IPS-18a (cell line): ENCODE data around the gene MACROD2.
"Not testable (repeated sequence)": the region's sequence is repeated elsewhere in the genome, so short reads cannot be mapped to it uniquely, and the experiment has no call there.

Experiments
- H3K27ac ChIP-seq: one replicate; pipeline ENCODE4 v1.5.1; 2013; ENCODE audit warnings: low read length
- H3K27me3 ChIP-seq: one replicate; pipeline ENCODE4 v1.6.1; 2013; ENCODE audit warnings: mild to moderate bottlenecking, low read length; ENCODE audit not compliant: control insufficient read depth, insufficient read depth
- H3K36me3 ChIP-seq: one replicate; pipeline ENCODE4 v1.6.1; 2013; ENCODE audit warnings: low read depth, low read length; ENCODE audit not compliant: control insufficient read depth
- H3K4me1 ChIP-seq: one replicate; pipeline ENCODE4 v1.6.1; 2013; ENCODE audit warnings: low read depth, low read length; ENCODE audit not compliant: control insufficient read depth
- H3K4me3 ChIP-seq: one replicate; pipeline ENCODE4 v1.5.1; 2013; ENCODE audit warnings: low read length
- H3K9ac ChIP-seq: one replicate; pipeline ENCODE4 v1.6.1; 2013; ENCODE audit warnings: mild to moderate bottlenecking, low read length, moderate library complexity
- H3K9me3 ChIP-seq: one replicate; pipeline ENCODE4 v1.6.1; 2013; ENCODE audit warnings: low read depth, low read length; ENCODE audit not compliant: control insufficient read depth

MACROD2 gene

DNA sequence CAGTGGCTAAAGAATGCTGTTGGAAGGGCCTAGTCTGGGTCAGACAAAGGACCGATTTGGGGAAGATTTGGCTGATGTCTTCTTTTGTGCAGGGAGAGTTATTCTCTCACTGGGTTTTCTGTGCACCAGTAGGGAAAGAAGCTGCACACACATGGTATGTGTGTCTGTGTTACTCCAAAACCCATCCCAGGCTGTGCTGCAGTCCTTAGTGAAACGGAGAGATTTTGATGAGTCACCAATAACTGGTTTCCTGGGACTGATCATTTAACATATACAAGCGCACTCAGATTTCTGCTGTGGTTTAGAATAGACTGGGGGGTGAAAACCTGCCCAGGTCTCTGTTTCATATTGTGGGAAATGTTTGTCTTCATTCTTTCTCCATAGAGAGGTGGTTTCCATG is 1528.1 kb downstream of the MACROD2 start:
- no peaks in the 10 kb centered on the region for H3K9me3 ChIP-seq
- no peaks in the 10 kb centered on the region for H3K4me1 ChIP-seq
- no peak overlapping the region for H3K9ac ChIP-seq
- H3K27me3 ChIP-seq: no peaks in the 10 kb centered on the region
- H3K4me3 ChIP-seq: no peak overlapping the region
- no peak overlapping the region for H3K27ac ChIP-seq
- no peaks in the 10 kb centered on the region for H3K36me3 ChIP-seq

DNA sequence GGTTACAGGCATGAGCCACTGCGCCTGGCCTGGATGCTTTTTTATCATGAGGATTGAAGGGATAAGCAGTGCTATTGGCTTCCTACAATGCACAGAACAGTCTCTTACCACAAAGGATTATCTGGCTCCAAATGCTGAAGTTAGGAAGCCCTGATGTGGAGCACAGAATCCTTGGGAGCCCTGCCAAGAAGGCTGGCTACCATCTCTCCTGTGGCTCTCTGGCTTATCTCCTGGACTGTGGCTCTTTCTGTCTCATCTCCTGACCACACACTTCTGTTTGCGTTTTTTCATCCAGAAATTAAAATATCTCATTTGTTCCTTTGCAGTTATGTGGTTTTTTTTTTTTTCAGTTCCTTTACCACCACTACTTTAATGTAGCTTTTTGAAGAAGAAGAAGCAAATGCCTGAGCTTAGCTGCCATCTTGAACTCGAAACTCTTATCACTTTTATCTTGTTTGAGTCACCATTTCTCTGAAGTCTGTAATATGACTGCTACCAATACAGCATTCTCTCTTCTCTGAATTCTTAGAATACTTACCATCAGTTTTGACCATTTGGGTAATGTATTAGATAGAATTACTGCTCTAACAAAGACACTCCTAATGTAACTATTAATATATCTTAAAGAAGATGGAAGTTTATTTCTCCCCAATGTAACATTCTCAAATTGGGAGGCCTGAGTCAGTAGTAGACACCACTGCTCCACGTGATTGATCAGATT is 1533.2 kb downstream of the MACROD2 start:
- H3K4me3 ChIP-seq: no peak overlapping the region
- no peaks in the 10 kb centered on the region for H3K27me3 ChIP-seq
- H3K4me1 ChIP-seq: no peaks in the 10 kb centered on the region
- H3K9ac ChIP-seq: no peak overlapping the region
- no peaks in the 10 kb centered on the region for H3K9me3 ChIP-seq
- H3K36me3 ChIP-seq: no peaks in the 10 kb centered on the region
- no peak overlapping the region for H3K27ac ChIP-seq

DNA sequence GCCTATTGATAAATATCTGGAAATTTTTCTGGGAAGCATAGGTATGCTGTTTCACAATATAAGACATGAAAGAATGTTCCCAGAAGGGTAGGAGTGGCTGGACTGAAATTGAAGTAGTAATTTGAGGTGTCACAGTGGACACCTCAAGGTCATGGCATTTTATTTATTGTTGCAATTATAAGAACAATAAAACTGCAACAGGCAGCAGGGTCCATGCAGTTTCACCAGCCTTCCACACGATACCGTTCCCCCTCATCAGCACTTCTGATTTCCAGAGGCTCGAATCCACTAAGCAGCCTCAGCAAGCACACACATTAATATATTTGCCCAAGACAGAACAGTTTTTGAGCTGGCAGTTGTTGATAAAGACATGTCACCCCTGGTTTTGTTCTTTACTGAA is 1540.5 kb downstream of the MACROD2 start:
- Histone ChIP-seq H3K36me3 (no peaks in the 10 kb centered on the region), H3K27ac (no peak overlapping the region), H3K4me1 (no peaks in the 10 kb centered on the region), H3K27me3 (no peaks in the 10 kb centered on the region), H3K9ac (no peak overlapping the region), H3K4me3 (no peak overlapping the region), H3K9me3 (no peaks in the 10 kb centered on the region)

DNA sequence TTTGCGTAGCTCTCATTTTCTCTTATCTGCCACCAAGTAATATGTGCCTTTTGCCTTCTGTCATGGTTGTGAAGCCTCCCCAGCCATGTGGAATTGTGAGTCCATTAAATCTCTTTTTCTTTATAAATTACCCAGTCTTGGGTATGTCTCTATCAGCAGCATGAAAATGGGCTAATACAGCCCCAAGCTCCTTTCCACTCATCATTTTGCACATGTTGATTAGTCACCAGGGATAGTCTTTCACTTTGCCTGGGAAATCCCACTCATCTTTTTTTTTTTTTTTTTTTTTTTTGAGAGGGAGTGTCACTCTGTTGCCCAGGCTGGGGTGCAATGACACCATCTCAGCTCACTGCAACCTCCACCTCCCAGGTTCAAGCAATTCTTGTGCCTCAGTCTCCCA is 1541.9 kb downstream of the MACROD2 start:
- H3K4me3 ChIP-seq, H3K9ac ChIP-seq, H3K4me1 ChIP-seq, H3K27ac ChIP-seq, H3K27me3 ChIP-seq, H3K36me3 ChIP-seq, H3K9me3 ChIP-seq: not testable (repeated sequence)

GRCh38 chr20:15542655-15543054 is 1547.3 kb downstream of the MACROD2 start:
- H3K9ac ChIP-seq: no peak overlapping the region
- no peaks in the 10 kb centered on the region for H3K27me3 ChIP-seq
- H3K36me3 ChIP-seq: no peaks in the 10 kb centered on the region
- no peak overlapping the region for H3K27ac ChIP-seq
- no peak overlapping the region for H3K4me3 ChIP-seq
- no peaks in the 10 kb centered on the region for H3K4me1 ChIP-seq
- H3K9me3 ChIP-seq: no peaks in the 10 kb centered on the region

- Histone ChIP-seq H3K4me1 (no peaks in the 10 kb centered on the region), H3K36me3 (no peaks in the 10 kb centered on the region), H3K4me3 (no peak overlapping the region), H3K9ac (no peak overlapping the region), H3K27ac (no peak overlapping the region), H3K27me3 (no peaks in the 10 kb centered on the region), H3K9me3 (no peaks in the 10 kb centered on the region)
These were observed 1549.4 kb downstream of the MACROD2 start for GRCh38 chr20:15544742-15545141.

- Histone ChIP-seq H3K4me3 (no peak overlapping the region), H3K27ac (no peak overlapping the region), H3K27me3 (no peaks in the 10 kb centered on the region), H3K9me3 (no peaks in the 10 kb centered on the region), H3K36me3 (no peaks in the 10 kb centered on the region), H3K9ac (no peak overlapping the region), H3K4me1 (no peaks in the 10 kb centered on the region)
These were observed 1551.3 kb downstream of the MACROD2 start for GRCh38 chr20:15546525-15547023.

- H3K4me3 ChIP-seq: no peak overlapping the region
- H3K4me1 ChIP-seq: no peaks in the 10 kb centered on the region
- H3K9ac ChIP-seq: no peak overlapping the region
- H3K9me3 ChIP-seq: peaks cover 2% of the 10 kb centered on the region
- no peaks in the 10 kb centered on the region for H3K27me3 ChIP-seq
- no peak overlapping the region for H3K27ac ChIP-seq
- no peaks in the 10 kb centered on the region for H3K36me3 ChIP-seq
These were observed 1551.8 kb downstream of the MACROD2 start for GRCh38 chr20:15547119-15547518.

- Histone ChIP-seq H3K4me3 (no peak overlapping the region), H3K36me3 (no peaks in the 10 kb centered on the region), H3K27me3 (no peaks in the 10 kb centered on the region), H3K9ac (no peak overlapping the region), H3K9me3 (peaks cover 18% of the 10 kb centered on the region), H3K4me1 (no peaks in the 10 kb centered on the region), H3K27ac (no peak overlapping the region)
These were observed 1555.0 kb downstream of the MACROD2 start for GRCh38 chr20:15550116-15550870.

- peaks cover 6% of the 10 kb centered on the region for H3K4me1 ChIP-seq
- H3K4me3 ChIP-seq: no peak overlapping the region
- no peaks in the 10 kb centered on the region for H3K36me3 ChIP-seq
- no peak overlapping the region for H3K9ac ChIP-seq
- peaks cover 18% of the 10 kb centered on the region for H3K9me3 ChIP-seq
- no peaks in the 10 kb centered on the region for H3K27me3 ChIP-seq
- no peak overlapping the region for H3K27ac ChIP-seq
These were observed 1560.6 kb downstream of the MACROD2 start for GRCh38 chr20:15555913-15556312.

DNA sequence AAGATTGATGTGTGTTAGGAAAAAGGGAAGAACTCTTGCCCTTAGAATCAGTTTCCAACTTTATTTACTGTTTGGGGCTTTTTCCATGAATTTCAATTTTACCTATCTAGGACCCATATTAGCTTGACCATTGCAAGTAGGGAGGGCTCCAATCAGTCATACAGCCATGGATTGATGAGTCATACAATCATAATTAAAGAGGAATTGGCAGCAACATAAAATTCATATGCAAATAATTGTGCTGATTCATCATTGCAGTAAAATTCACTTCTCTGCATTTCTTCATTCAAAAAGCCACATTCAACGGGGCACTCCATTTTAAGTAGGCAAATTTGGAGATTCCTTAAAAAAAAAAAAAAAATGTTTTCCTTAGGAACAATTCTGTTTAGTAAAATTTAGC is 1561.6 kb downstream of the MACROD2 start:
- no peaks in the 10 kb centered on the region for H3K36me3 ChIP-seq
- H3K9me3 ChIP-seq: peaks cover 18% of the 10 kb centered on the region
- H3K27ac ChIP-seq: no peak overlapping the region
- H3K9ac ChIP-seq: no peak overlapping the region
- no peaks in the 10 kb centered on the region for H3K27me3 ChIP-seq
- H3K4me3 ChIP-seq: no peak overlapping the region
- H3K4me1 ChIP-seq: peaks cover 15% of the 10 kb centered on the region
